ENCODE measurements around the gene TMPRSS11E. TPM values are rescaled to one million over a fixed set of nuclear protein-coding genes. Genes with fewer than 3 reads are reported as not detected.
"Not testable (repeated sequence)": the region's sequence is repeated elsewhere in the genome, so short reads cannot be mapped to it uniquely, and the experiment has no call there.

The TMPRSS11E gene
- not detected for total RNA-seq

GRCh38 chr4:68447201-68447600 lies at the start of gene TMPRSS11E:
Gene TMPRSS11E (plus strand): TSS chr4:68447463. CDS start chr4:68447513, 50 bp downstream.
- Mint-ChIP-seq H3K27me3 (peaks cover 5% of the 10 kb centered on the region), H3K27ac (no peak within 1 kb of the TSS), H3K36me3 (ENCODE audit: low read depth) (peaks cover 2% of the 10 kb centered on the region), H3K4me3 (no peak within 1 kb of the TSS), H3K4me1 (peaks cover 21% of the 10 kb centered on the region), H3K9me3 (no peaks in the 10 kb centered on the region)
- DNase-seq = no peak
- ChIA-PET POLR2A (no interaction called here), CTCF (no interaction called here)

- no peaks in the 10 kb centered on the region for H3K36me3 Mint-ChIP-seq (ENCODE audit: low read depth)
- H3K27ac Mint-ChIP-seq = no peak overlapping the region
- no peak overlapping the region for H3K4me3 Mint-ChIP-seq
- DNase-seq = no peak
- ChIA-PET POLR2A (no interaction called here), CTCF (no interaction called here)
- H3K27me3 Mint-ChIP-seq = no peaks in the 10 kb centered on the region
- H3K4me1 Mint-ChIP-seq = no peaks in the 10 kb centered on the region
- H3K9me3 Mint-ChIP-seq = no peaks in the 10 kb centered on the region
Observed at GRCh38 chr4:68399306-68399705, 48.0 kb upstream of the TMPRSS11E start.

GRCh38 chr4:68401231-68401630 lies 46.0 kb upstream of the TMPRSS11E start:
- no peak for DNase-seq
- ChIA-PET CTCF (interaction anchor here (1.4 kb wide), 1 partner anchor 8 kb away, joined by 4 read pairs; no protein-coding TSS in a partner anchor), POLR2A (no interaction called here)
- H3K9me3 Mint-ChIP-seq = no peaks in the 10 kb centered on the region
- no peak overlapping the region for H3K27ac Mint-ChIP-seq
- H3K4me1 Mint-ChIP-seq = no peaks in the 10 kb centered on the region
- no peak overlapping the region for H3K4me3 Mint-ChIP-seq
- no peaks in the 10 kb centered on the region for H3K27me3 Mint-ChIP-seq
- no peaks in the 10 kb centered on the region for H3K36me3 Mint-ChIP-seq (ENCODE audit: low read depth)

- Mint-ChIP-seq H3K27ac (no peak overlapping the region), H3K9me3 (no peaks in the 10 kb centered on the region), H3K4me3 (no peak overlapping the region), H3K27me3 (no peaks in the 10 kb centered on the region), H3K4me1 (no peaks in the 10 kb centered on the region), H3K36me3 (ENCODE audit: low read depth) (no peaks in the 10 kb centered on the region)
- CTCF ChIA-PET = no interaction called here
- DNase-seq = no peak
- POLR2A ChIA-PET = no interaction called here
Observed at GRCh38 chr4:68404153-68404552, 43.1 kb upstream of the TMPRSS11E start.

- H3K27ac Mint-ChIP-seq; H3K4me3 Mint-ChIP-seq; H3K36me3 Mint-ChIP-seq (ENCODE audit: low read depth); H3K27me3 Mint-ChIP-seq; H3K4me1 Mint-ChIP-seq; H3K9me3 Mint-ChIP-seq; DNase-seq; CTCF ChIA-PET; POLR2A ChIA-PET: not testable (repeated sequence)
Observed at GRCh38 chr4:68405718-68406478, 41.4 kb upstream of the TMPRSS11E start.

- no peak overlapping the region for H3K27ac Mint-ChIP-seq
- no peaks in the 10 kb centered on the region for H3K9me3 Mint-ChIP-seq
- POLR2A ChIA-PET = no interaction called here
- no peaks in the 10 kb centered on the region for H3K27me3 Mint-ChIP-seq
- H3K36me3 Mint-ChIP-seq (ENCODE audit: low read depth) = no peaks in the 10 kb centered on the region
- H3K4me1 Mint-ChIP-seq = no peaks in the 10 kb centered on the region
- no peak for DNase-seq
- CTCF ChIA-PET = no interaction called here
- H3K4me3 Mint-ChIP-seq = no peak overlapping the region
Observed at GRCh38 chr4:68406479-68406859, 40.8 kb upstream of the TMPRSS11E start.

GRCh38 chr4:68407015-68407867 lies 40.0 kb upstream of the TMPRSS11E start:
- H3K4me1 Mint-ChIP-seq; H3K27me3 Mint-ChIP-seq; H3K36me3 Mint-ChIP-seq (ENCODE audit: low read depth); CTCF ChIA-PET; H3K4me3 Mint-ChIP-seq; POLR2A ChIA-PET; DNase-seq; H3K27ac Mint-ChIP-seq; H3K9me3 Mint-ChIP-seq: not testable (repeated sequence)

GRCh38 chr4:68407868-68408190 lies 39.4 kb upstream of the TMPRSS11E start:
- POLR2A ChIA-PET = no interaction called here
- DNase-seq = no peak
- Mint-ChIP-seq H3K4me1 (no peaks in the 10 kb centered on the region), H3K27ac (no peak overlapping the region), H3K36me3 (ENCODE audit: low read depth) (no peaks in the 10 kb centered on the region), H3K9me3 (no peaks in the 10 kb centered on the region), H3K4me3 (no peak overlapping the region), H3K27me3 (no peaks in the 10 kb centered on the region)
- CTCF ChIA-PET = no interaction called here

GRCh38 chr4:68410149-68410548 lies 37.1 kb upstream of the TMPRSS11E start:
- H3K4me3 Mint-ChIP-seq = no peak overlapping the region

GRCh38 chr4:68410643-68411042 lies 36.6 kb upstream of the TMPRSS11E start:
- Mint-ChIP-seq H3K27me3 (no peaks in the 10 kb centered on the region), H3K9me3 (no peaks in the 10 kb centered on the region), H3K36me3 (ENCODE audit: low read depth) (no peaks in the 10 kb centered on the region), H3K27ac (no peak overlapping the region), H3K4me3 (no peak overlapping the region), H3K4me1 (no peaks in the 10 kb centered on the region)
- DNase-seq = no peak
- POLR2A ChIA-PET = no interaction called here
- CTCF ChIA-PET = no interaction called here

More at GRCh38 chr4:68410149-68410548, 37.1 kb upstream of the TMPRSS11E start:
- CTCF ChIA-PET = interaction anchor here (1.6 kb wide), 1 partner anchor 10 kb away, joined by 4 read pairs; no protein-coding TSS in a partner anchor
- Mint-ChIP-seq H3K27me3 (no peaks in the 10 kb centered on the region), H3K9me3 (no peaks in the 10 kb centered on the region), H3K27ac (no peak overlapping the region), H3K36me3 (ENCODE audit: low read depth) (no peaks in the 10 kb centered on the region), H3K4me1 (no peaks in the 10 kb centered on the region)
- DNase-seq = no peak
- POLR2A ChIA-PET = no interaction called here

- H3K27ac Mint-ChIP-seq; POLR2A ChIA-PET; H3K4me1 Mint-ChIP-seq; DNase-seq; H3K9me3 Mint-ChIP-seq; H3K36me3 Mint-ChIP-seq (ENCODE audit: low read depth); H3K27me3 Mint-ChIP-seq; H3K4me3 Mint-ChIP-seq; CTCF ChIA-PET: not testable (repeated sequence)
Observed at GRCh38 chr4:68412031-68412430, 35.2 kb upstream of the TMPRSS11E start.

- H3K36me3 Mint-ChIP-seq (ENCODE audit: low read depth) = no peaks in the 10 kb centered on the region
- no peaks in the 10 kb centered on the region for H3K4me1 Mint-ChIP-seq
- ChIA-PET POLR2A (no interaction called here), CTCF (no interaction called here)
- no peak for DNase-seq
- H3K27me3 Mint-ChIP-seq = no peaks in the 10 kb centered on the region
- no peak overlapping the region for H3K27ac Mint-ChIP-seq
- peaks cover 3% of the 10 kb centered on the region for H3K9me3 Mint-ChIP-seq
- H3K4me3 Mint-ChIP-seq = no peak overlapping the region
Observed at GRCh38 chr4:68416591-68416990, 30.7 kb upstream of the TMPRSS11E start.

GRCh38 chr4:68426516-68426915 lies 20.7 kb upstream of the TMPRSS11E start:
- ChIA-PET CTCF (no interaction called here), POLR2A (no interaction called here)
- Mint-ChIP-seq H3K27me3 (peaks cover 2% of the 10 kb centered on the region), H3K9me3 (peaks cover 2% of the 10 kb centered on the region), H3K27ac (no peak overlapping the region), H3K4me3 (no peak overlapping the region), H3K36me3 (ENCODE audit: low read depth) (no peaks in the 10 kb centered on the region), H3K4me1 (no peaks in the 10 kb centered on the region)
- DNase-seq = no peak

GRCh38 chr4:68430337-68430736 lies 16.9 kb upstream of the TMPRSS11E start:
- peaks cover 7% of the 10 kb centered on the region for H3K4me1 Mint-ChIP-seq
- H3K27ac Mint-ChIP-seq = no peak overlapping the region
- no peaks in the 10 kb centered on the region for H3K27me3 Mint-ChIP-seq
- no peak overlapping the region for H3K4me3 Mint-ChIP-seq
- H3K9me3 Mint-ChIP-seq = no peaks in the 10 kb centered on the region
- ChIA-PET CTCF (no interaction called here), POLR2A (no interaction called here)
- no peaks in the 10 kb centered on the region for H3K36me3 Mint-ChIP-seq (ENCODE audit: low read depth)
- DNase-seq = no peak
